CD4-positive, alpha-beta T cell treated with Interleukin-4 for 1 hour (primary cell): ENCODE measurements around the gene KCNK13.
"Not testable (repeated sequence)": the region's sequence is repeated elsewhere in the genome, so short reads cannot be mapped to it uniquely, and the experiment has no call there.

Source experiments
- DNase-seq, 2 donors: peaks; one replicate each; pipeline ENCODE4 v3.0.0-alpha.2; 2020 to 2022

Gene KCNK13

DNA sequence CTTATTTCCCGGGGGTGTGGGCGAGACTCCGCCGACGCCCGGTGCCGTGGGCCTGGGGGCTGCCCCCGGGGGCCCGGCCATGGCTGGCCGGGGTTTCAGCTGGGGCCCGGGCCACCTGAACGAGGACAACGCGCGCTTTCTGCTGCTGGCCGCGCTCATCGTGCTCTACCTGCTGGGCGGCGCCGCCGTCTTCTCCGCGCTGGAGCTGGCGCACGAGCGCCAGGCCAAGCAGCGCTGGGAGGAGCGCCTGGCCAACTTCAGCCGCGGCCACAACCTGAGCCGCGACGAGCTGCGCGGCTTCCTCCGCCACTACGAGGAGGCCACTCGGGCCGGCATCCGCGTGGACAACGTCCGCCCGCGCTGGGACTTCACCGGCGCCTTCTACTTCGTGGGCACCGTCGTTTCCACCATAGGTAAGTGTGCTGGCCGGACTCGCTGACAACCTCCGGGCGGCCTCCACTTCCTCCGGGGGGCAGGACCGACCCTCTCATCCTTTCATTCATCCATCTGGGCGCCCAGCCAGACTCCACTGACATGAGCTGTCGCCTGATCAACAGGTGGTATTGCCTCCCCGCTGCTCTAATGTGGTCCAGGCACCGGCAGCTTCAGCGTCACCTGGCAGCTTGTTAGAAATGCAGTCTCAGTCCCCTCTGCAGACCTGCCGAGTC, 467 bp downstream of the KCNK13 start:
- no peak for DNase-seq

DNA sequence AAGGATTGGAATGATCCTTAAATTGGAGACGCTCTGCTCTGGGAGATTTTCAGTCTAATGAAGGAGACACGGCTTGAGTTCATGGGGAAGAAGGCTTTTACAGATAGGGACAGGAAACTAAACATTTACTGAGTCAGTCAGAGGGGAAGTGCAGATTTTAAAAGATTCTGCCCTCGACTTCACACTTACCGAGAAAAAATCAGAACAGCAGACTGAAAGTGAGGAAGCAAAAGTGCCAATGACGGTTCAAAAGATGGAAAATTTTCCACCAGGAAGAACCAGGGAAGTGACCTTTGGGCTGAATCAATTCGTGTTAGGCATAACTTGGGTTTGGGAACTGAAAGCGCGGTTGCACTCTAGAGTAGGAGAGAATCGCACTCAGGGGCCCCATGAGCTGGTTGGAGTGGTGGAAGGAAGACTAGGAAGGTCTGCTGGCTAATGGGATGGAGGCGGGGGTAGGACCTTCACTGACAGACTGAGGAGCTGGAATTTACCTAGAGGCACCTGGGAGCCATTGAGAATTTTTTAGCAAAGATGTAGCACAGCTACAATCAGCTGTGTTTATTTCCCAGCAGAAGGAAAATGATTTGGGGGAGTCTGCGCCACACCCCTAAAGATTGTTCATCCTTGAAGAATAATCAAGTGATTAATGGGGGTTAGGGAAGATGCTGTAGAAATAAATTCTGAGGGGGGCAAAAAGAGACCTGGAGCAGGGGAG, 1.2 kb downstream of the KCNK13 start:
- DNase-seq = no peak

DNA sequence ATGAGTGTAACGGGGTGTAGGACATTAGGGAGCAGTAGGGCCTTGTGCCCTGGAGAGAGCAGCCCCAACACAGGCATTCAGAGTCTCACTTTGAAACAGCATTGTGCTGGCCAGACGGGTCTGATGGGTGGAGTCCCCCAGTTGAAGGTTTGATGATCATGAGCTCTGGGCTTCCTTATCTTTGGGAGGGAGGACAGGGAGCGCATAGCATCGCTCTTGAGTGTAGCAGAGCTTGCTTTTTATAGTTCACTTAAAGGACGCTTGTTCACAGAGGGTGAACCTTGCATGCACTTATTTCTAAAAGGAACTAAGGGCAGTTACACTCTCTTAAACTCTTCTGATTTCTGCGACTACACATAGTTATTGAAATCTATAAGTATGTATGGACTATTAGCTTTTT, 10.6 kb downstream of the KCNK13 start:
- no peak for DNase-seq

DNA sequence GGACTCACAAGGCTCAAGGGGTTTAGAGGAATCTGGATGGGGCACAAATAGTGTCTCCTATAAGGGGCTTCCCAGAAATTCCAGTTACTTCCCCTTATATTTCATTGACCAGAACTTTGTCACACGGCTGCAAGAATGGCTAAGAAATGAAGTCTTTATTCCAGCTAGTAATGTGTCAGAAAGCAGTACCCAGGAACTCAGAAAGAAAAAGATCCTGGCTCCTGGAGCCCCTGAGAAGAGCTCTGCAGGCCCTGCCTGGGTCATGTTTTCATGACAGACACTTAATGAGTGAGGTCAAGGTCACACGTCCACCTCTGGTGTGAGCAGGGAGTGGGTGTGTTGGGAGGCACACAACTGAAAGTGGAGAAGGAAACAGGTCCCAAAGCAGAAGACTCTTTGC, 17.8 kb downstream of the KCNK13 start:
- no peak for DNase-seq

DNA sequence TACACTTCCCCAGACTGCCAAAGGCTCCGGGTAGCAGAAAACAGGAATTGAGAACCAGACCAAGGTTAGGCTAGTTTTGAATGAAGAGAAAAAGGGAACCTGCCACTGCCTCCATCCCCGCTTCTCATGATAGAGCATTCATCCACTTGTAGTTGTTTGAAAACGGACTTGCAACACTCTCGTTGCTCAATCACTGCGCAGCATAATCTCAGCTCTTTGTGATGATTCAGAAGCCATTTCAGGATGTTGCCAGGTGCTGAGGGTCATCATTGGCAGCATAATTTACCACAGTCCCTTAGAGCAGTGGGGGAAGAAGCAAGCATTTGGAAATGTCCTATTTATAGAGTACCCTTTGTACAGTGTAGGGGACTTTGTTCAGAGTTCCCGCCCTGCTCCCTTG, 25.6 kb downstream of the KCNK13 start:
- DNase-seq = peak; percentile 26 to 77

DNA sequence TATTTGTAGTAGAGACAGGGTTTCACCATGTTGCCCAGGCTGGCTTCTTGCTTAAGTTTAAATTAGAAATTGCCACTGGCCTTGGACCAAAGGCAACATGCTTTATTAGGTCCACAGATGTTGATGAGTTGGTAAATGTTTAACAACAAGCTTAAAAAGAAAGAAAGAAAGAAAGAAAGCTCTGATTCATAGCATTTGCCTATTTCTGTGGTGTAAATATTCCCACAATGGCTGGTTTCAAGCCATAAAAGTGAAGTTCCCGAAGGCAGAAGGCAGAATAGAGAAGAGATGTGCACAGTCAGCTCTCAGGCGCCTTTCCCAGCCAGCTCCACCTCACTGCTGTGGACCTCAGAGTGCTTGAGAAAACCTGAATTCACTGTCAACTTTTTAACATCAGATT, 26.4 kb downstream of the KCNK13 start:
- DNase-seq = no peak

DNA sequence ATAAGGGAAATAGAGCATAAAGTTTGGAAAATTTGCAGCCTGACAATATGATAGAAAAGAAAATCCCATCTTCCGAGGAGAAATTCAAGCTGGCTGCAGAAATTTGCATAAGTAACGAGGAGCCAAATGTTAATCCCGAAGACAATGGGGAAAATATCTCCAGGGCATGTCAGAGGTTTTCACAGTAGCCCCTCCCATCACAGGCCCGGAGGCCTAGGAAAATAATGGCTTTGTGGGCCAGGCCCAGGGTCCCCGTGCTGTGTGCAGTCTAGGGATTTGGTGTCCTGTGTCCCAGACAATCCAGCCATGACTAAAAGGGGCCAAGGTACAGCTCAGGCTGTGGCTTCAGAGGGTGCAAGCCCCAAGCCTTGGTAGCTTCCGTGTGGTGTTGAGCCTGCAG, 27.7 kb downstream of the KCNK13 start:
- DNase-seq = not testable (repeated sequence)

DNA sequence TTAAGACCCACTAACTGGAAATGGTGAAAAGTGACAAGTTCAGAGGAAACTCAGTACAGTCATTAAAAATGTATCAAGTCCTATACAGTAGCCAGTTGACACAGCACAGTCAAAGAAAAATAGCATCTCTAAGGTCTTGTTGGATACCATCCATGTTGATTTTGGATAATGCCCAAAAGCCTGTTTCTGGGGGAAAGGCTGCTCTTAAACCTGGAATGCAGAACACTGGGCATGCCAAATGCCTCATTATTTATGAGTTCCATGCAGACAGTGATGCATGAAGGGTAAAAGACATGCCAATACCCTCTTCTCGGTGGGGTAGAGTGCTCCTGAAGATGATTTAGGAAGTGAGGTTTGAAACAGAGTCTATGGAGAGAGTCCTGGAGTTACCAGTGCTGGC, 29.6 kb downstream of the KCNK13 start:
- DNase-seq = no peak

DNA sequence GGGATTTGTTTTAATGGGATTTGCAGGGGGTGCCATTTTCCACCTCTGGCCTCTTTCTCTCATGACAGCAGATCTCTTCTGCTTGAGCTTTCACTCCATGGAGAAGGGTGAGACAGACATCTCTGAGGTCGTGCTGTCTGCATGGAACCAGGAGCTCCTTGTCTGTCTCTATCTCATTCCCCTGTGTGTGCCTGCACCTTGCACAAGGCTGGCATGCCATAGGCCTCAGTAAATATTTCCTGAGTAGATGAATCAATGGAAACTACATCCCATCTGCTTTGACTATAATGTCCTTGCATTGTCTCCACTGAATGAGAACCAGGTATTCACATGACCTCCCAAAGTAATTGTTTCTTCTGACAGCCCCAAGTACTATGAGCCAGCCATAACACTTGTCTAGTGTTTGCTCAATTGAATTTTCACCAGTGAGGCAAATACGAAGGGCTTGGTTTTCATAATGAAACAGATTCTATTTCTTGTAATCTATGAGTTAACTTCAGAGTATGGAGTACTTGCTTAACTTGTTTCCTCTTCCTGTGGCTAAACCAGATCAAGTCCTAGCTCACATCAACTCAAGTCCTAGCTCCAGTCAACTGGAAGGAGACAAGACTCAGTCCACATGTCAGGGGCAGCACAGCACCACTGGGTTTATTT, 32.3 kb downstream of the KCNK13 start:
- no peak for DNase-seq

DNA sequence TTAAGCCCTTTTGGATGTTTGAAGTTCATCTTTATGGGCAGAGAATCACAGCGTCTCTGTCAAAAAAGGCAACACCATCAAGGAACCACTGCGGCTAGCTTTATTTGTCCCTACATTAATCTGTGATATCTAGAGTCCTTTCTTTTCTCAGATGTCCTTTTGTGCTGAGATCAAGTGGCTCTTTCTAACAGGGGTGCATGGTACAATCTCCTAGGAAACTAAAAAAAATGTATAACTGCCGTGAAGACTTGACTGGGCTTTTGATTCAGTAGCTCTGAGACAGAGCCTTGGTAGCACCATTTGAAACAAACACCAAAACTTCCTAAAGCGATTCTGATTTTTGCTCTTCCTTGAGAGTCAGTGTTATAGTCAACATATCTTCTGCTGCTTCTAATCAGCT, 33.3 kb downstream of the KCNK13 start:
- DNase-seq = no peak

DNA sequence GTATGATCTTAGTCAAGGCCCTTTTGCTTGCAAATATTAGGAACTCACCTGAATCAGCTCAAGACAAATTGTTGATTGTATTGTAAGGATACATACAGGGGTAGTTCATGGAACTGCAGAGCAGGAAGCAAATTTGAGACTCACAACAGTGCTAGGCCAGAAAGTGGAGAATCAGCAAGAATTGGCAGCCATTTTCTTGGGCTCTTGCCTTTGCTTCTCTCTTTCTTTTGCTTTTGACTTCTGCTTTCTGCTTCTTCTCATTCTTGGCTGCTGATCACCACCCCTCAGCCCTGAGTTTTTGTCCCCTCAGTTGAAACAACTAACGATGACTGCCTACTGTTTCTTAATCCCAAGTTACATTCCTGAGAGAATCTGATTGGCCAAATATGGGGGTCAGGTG, 34.8 kb downstream of the KCNK13 start:
- DNase-seq = no peak

DNA sequence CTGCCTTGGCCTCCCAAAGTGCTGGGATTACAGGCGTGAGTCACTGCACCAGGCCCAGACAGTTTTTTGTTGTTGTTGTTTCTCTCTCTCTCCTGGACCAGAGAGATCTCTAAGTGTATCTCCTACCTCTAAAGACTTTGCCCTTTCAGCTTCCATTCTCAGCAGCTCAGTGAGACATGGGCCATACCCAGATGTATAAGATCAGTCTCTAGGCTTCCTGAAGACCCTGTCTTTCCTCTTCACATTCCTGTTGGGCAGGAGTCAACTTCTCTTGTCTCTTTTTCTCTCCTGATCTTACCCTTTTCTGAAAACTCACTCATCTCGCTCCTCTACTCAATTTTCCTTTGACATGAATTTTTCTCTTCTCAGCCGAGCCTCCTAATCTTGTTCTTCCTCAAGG, 42.0 kb downstream of the KCNK13 start:
- DNase-seq = no peak

DNA sequence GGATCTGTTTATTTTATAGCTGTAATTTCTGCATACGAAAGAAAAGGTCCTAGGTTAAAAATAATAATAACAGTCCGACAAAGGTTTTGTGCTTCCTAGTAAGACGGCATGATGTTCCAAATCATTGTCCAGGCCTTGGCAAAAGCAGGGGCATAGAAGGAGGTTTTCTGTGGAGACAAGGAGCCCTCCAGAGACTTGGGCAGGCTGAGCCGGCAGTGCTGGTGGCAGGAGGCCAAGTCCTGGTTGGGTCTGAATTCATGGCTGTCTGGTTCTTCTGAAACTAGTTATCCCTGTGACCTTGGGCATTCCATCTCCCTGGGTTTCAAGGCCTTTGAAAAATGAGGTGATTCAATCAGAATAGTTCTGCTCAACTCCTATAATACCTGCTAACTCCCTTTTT, 44.0 kb downstream of the KCNK13 start:
- DNase-seq = no peak

DNA sequence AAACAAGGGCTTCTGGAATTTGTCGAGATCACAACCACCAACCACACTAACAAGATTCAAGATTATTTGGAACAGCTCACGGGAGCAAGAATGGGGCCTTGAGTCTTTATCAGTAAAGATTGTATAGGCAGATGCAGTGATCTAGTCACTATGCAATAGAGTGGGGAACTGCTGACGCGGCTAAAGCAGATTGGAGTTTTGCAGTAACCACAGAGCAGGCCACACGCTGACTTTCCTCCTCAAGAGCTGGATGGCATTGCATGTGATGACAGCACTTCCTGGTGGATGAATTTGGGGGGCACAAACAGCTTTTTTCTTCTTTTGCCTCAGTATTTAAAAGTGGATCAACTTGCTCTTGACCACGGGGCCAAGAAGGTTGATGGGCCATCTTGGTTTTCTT, 46.0 kb downstream of the KCNK13 start:
- DNase-seq = no peak

DNA sequence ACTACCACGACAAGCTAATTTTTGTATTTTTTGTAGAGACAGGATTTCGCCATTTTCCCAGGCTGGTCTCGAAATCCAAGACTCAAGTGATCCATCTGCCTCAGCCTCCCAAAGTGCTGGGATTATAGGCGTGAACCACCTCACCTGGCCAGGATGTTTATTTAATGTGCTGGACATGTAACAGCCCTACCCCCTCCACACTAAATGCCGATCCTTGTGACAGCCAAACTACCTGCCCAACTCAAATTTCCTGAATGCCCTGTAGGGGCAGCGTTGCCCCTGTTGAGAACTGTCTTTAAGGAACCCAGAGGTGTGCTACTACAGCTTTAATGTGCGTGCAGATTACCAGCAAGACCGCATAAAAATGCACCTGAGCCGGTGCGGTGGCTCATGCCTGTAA, 48.1 kb downstream of the KCNK13 start:
- no peak for DNase-seq

DNA sequence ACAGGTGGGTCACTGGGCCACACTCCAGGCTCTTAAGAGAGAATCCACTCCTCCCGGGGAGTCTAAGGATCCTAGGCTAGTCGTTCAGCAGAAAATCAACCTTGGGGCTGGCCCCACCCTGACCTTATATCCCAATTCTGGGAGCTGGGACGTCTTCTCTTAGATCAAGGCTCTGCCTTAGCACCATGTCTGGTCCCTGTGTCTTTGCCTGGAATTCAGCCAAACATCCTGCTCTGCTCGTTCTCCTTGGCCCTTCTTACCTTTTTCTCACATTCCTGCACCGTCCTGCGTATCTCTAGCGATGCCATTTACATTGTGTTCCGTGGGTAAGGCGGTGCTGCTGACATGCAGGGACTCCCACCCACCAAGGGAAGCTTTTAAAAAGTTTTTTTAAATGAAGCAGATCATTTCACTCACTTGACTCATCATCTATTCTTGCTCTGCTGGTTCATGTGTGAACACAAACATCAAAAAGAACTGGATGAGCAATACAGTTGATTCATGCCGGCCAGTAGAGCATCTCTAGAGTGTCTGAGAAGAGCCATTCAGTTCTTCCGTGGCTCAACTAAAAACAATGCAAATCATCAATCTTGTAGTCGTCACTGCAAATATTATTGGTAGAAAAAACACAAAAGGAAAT, 50.2 kb downstream of the KCNK13 start:
- DNase-seq = no peak

DNA sequence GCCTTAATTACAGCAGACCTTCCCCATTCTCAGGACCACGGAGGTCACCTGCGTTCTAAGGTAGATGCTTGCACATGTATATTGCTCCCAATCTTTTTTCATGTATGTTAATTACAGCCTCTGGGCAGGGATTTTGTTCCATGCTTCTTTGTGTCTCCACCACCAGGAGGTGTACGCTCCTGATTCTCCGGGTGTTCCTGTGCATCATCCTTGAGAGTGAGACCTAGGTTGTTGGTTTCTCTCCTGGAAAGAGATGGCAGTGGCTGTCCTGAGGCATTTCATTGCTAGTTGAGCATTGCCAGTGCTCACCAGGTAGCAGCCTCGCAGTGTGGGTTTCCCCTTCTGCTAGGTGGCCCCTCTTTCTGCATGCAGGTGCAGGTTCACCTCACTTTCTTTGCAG, 52.8 kb downstream of the KCNK13 start:
- DNase-seq = no peak

DNA sequence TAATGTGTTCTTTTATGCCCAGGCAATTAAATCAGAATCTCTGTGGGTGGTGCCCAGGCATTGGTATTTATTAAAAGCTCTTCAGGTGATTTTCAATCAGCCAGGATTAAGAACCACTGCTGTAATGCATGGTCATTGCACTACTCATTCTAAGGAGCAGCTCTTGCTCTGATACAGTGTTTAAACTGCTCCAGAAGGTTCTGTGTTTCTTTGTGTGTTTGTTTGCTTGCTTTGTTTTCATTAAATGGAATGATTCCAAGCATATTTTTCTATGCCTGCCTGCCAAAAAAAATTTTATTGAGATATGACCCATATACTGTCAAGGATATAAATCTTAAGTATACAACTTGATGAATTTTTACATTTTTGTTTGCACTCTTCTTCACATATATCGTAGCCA, 54.0 kb downstream of the KCNK13 start:
- DNase-seq = no peak

DNA sequence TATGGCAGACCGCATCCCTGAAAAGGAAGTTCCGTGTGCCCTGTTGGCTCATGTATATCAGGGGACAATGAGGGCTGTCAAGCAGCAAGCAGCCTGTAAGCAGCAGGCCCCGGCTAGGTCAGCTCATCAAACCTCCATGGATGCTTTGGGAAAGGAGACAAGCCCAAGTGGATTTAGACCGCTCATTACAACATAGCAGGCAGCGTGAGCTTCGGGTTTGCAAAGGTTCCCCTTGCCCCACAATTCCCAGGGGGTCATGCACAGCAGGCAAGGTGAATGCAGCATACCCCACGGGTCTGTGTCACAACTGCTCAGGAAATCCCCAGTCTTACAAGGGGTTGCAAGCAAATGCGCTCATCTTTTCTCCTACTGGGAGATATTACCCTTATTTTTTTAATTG, 54.6 kb downstream of the KCNK13 start:
- no peak for DNase-seq

DNA sequence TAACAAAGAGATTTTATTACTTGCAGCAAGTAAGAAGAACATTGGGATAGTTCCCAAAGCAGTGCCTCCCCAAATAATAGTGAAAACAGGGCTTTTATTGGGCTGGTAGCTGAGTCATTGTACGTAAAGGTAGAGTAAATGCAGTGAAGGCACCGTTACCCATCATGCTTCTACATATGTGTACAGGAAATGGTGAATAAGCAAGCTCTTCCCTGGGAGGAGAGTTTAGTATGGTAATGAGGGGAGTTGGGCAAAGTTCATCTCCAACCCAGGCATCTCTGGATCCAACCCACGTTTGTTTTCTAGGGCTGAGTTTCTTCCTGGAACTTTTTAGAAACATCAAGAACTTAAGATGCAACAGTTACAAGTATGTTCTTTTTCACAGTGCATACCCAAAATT, 56.2 kb downstream of the KCNK13 start:
- no peak for DNase-seq

DNA sequence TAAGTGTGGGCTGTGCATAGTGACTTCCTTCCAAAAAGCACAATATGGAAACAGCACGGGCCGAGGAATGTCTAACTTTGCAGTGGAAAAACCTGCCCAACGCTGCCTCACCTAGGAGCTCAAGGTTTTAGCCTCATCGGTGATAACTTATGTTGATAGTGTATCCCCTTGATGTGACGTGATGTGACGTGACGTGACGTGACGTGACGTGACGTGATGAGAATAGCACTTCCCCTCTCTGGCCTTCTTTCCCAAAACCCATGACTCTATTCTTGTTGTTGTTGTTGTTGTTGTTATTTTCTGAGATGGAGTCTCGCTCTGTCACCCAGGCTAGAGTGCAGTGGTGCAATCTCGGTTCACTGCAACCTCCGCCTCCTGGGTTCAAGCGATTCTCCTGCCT, 64.5 kb downstream of the KCNK13 start:
- DNase-seq = no peak

DNA sequence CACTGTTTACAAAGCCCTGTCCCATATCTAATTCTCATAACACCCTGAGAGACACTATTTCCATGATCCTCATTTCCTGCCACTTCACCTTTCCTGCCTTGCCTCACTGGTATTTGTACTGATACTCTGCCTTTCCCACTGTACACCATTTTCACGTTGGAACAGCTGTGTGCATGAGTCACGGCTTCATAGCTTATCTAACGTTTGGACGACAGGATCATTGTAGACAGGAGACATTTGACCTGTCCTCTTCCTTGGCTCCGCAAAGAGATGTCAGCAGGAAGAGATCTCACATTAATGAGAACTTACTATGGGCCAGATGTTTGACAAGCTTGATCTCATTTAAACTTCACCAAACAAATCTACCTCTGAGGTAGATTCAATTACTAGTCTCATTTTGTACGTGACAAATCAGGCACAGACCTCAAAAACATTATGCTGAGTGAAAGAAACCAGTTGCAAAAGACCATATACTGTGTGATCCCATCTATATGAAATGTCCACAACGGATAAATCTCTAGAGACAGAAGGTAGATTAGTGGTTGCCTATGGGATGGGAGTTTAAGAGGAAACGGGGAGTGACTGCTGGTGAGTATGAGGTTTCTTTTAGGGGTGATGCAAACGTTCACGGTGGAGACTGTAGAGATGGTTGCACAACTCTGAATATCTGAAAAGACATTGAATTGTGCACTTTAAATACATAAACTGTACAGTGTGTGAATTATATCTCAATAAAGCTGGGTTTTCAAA, 71.2 kb downstream of the KCNK13 start:
- DNase-seq = no peak

DNA sequence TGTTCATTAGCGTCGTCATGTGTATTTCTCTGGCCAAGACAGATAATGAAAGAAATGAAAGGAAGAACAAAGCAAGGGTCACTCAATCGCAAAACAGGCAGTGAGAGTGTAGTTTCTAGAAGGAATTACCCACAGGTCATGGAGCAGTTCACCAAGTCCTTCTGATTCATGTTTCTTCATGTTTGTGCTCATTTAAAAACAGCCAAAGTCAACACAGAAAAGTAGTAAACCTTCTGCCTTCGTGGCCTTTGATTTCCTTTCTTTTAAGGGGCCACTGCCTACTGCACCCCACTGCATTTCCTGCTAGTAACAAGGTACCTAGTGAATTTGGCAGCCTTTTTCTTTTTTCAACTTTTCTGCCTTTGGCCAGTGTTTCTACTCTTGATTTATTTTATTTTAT, 75.1 kb downstream of the KCNK13 start:
- no peak for DNase-seq
